Measurements from ENCODE around the gene CRYGD.

Gene CRYGD

GRCh38 chr2:208090420-208090819 is 33.9 kb downstream of the CRYGD start:
- DNase-seq (ENCODE audit: low read depth in 2 of 3, low spot score in 1 of 3): no peak

GRCh38 chr2:208086029-208086428 is 38.3 kb downstream of the CRYGD start:
- DNase-seq (ENCODE audit: low read depth in 2 of 3, low spot score in 1 of 3): no peak

GRCh38 chr2:208083807-208084206 is 40.5 kb downstream of the CRYGD start:
- no peak for DNase-seq (ENCODE audit: low read depth in 2 of 3, low spot score in 1 of 3)

- no peak for DNase-seq (ENCODE audit: low read depth in 2 of 3, low spot score in 1 of 3)
Measured at GRCh38 chr2:208077276-208077675, 47.0 kb downstream of the CRYGD start.

- DNase-seq (ENCODE audit: low read depth in 2 of 3, low spot score in 1 of 3): no peak
Measured at GRCh38 chr2:208074610-208075356, 49.5 kb downstream of the CRYGD start.

GRCh38 chr2:208072250-208072892 is 52.0 kb downstream of the CRYGD start:
- DNase-seq (ENCODE audit: low read depth in 2 of 3, low spot score in 1 of 3): peak; percentile 24 to 64 (median 29)
